Measurements from ENCODE around the gene OR6C1.

GRCh38 chr12:55314043-55314442 is at the start of gene OR6C1:
- TF ChIP-seq POLR2A (IDR thresholded peaks at IDR 0.05), result no peak
- TF ChIP-seq CTCF (IDR thresholded peaks at IDR 0.05), result no peak

All from stomach (tissue), 4 donors.